HG02623 (cell line): ENCODE measurements around the gene AIF1L.

Experiments
- ATAC-seq: cut with Tn5 transposase; IDR thresholded peaks from one replicate; pipeline ENCODE4 v1.9.1; 2021; ENCODE audit warnings: moderate library complexity; ENCODE audit not compliant: unreplicated experiment

The AIF1L gene

DNA sequence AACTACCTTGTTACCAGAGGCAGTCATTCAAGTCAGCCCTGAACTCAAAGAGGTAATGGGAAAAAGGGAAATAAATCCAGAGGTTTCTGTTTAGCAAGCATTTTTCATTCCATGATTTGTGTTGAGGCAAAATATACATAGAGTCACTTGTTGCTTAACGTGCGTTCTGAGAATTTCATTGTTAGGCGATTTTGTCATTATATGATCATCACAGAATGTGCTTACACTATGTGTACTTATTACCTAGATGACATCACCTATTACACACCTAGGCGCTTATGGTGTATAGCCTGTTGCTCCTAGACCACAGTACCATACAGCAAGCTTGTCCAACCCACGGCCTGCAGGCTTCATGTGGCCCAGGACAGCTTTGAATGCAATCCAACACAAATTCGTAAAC, 65.3 kb downstream of the AIF1L start:
- ATAC-seq = no peak

DNA sequence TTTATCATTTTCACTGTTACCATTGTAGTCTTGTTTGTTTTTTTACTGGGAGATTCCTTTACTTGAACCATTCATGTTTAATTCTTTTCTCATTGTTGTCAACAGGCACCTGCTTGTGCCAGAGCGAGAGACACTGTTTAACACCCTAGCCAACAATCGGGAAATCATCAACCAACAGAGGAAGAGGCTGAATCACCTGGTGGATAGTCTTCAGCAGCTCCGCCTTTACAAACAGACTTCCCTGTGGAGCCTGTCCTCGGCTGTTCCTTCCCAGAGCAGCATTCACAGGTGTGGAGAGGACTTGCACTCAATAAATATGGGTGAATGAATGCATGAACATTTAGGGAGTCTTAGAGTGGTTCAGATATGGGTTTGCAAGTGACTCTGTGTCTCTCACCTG, 66.6 kb downstream of the AIF1L start:
- no peak for ATAC-seq

DNA sequence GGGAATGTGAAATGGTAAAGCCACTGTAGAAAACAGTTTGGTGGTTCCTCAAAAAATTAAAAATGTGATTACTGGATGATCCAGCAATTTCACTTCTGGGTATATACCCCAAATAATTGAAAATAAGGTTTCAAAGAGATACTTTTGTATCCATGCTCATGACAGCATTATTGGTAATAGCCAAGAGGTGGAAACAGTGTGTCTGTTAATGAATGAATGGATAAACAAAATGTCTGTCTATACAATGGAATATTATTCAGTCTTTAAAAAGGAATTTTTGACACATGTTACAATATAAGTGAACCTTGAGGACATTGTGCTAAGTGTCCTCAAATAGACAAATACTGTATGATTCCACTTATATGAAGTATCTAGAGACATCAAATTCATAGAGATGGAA, 69.2 kb downstream of the AIF1L start:
- no peak for ATAC-seq

DNA sequence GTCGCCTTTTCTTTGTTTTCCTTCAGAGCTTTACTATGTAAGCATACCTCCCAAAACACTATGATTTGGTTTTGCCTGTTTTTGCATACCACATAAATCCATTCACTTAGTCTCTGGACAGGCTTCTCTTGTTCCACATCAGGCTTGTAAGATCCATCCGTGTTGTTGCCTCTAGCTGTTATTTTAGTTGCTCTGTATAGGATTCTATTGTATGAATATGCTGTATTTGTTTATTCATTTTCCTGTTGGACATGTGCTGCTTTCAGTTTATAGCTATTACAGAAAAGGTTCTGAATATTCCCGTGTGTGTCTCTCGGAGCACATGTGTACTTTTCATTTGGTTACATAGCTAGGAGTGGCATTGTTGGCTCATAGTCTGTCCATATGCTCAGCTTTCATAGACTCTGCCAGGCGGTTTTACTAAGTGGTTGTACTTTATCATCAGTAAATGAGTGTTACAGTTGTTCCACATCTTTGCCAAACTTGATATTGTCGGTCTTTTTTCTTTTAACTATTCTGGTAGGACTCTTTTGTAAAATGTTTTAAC, 70.9 kb downstream of the AIF1L start:
- no peak for ATAC-seq

DNA sequence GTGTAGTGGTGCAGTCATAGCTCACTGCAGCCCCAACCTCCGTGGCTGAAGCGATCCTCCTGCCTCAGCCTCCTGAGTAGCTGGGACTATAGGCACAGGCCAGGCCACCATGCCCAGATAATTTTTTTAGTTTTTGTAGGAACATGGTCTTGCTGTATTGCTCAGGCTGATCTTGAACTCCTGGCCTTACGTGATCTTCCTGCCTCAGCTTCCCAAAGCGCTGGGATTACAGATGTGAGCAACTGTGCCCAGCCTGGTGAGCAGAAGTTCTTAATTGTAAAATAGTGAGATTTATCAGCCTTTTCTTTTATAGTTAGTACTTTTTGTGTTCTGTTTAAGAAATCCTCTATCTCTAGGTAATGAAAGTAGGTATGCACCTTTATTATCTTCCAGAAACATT, 71.6 kb downstream of the AIF1L start:
- ATAC-seq = no peak

DNA sequence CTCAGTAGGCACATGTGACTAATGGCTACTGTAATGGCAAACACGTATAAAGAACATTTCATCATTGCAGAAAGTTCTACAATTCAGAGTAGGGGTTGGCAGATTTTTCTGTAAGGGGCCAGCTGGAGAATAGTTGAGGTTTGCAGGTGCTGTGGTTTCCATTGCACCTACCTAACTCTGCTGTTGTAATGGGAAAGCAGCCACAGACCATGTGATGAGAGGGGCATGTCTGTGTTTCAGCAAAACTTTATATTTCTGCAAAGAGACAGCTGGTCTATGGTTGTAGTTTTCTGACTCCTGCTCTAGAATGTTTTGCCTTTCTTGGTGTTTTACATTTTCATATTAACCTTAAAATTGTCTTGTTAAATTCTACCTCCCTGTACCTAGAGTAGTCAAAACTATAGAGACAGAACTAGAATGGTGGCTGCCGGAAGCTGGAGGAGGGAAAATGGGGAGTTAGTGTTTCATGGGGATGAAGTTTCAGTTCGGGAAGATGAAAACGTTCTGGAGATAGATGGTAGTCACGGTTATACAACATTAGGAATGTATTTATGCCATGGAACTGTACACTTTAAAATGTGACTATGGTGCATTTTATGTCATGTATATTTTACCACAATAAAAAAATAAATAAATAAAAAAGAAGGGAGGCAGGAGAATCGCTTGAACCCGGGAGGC, 73.4 kb downstream of the AIF1L start:
- no peak for ATAC-seq
